ENCODE measurements around the gene REX1BD.

DNA sequence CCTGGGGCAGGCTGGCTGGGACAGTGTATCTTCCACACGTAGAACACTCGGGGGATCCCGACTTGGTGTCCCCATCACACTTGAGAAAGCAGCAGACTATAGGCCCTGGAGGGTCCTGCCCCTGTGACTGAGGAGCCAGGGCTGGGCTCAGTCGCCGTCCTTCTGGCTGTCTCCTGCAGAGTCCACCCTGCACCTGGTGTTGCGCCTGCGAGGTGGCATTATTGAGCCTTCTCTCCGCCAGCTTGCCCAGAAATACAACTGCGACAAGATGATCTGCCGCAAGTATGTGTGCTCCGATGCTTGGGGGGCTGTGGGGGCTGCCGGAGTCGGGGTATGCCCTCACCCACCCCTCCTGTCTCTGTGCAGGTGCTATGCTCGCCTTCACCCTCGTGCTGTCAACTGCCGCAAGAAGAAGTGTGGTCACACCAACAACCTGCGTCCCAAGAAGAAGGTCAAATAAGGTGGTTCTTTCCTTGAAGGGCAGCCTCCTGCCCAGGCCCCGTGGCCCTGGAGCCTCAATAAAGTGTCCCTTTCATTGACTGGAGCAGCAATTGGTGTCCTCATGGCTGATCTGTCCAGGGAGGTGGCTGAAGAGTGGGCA is 13.8 kb upstream of the REX1BD start:
- no peak for TF ChIP-seq CTCF (IDR thresholded peaks at IDR 0.05)
- no peak for TF ChIP-seq POLR2A (IDR thresholded peaks at IDR 0.05)
